ENCODE data around the gene VPS50.

Gene VPS50

GRCh38 chr7:93219868-93220267 is 12.3 kb upstream of the VPS50 start:
- ChIA-PET CTCF (no interaction called here), POLR2A (no interaction called here)
- DNase-seq (ENCODE audit: extremely low spot score) = no peak
- TF ChIP-seq CTCF (IDR thresholded peaks at IDR 0.05; ENCODE audit: control extremely low read depth, extremely low read depth, low read depth, missing control alignments) = no peak

- no peak for DNase-seq (ENCODE audit: extremely low spot score)
- TF ChIP-seq CTCF (IDR thresholded peaks at IDR 0.05; ENCODE audit: control extremely low read depth, extremely low read depth, low read depth, missing control alignments) = no peak
- ChIA-PET CTCF (interaction anchor here (1.0 to 1.6 kb wide), 2 partner anchors 9 to 166 kb away, joined by 3 to 4 read pairs; no protein-coding TSS in a partner anchor), POLR2A (no interaction called here)
Observed at GRCh38 chr7:93226310-93226709, 5.9 kb upstream of the VPS50 start, which contains the start of gene HEPACAM2. Gene HEPACAM2 (minus strand): TSS chr7:93226469.

- ChIA-PET CTCF (interaction anchor here (0.6 to 2.9 kb wide), 10 partner anchors 12 to 96 kb away, joined by 3 to 20 read pairs (median 4); no protein-coding TSS in a partner anchor), POLR2A (no interaction called here)
- peak; percentile 58 for TF ChIP-seq CTCF (IDR thresholded peaks at IDR 0.05; ENCODE audit: control extremely low read depth, extremely low read depth, low read depth, missing control alignments)
- peak; percentile 41 for DNase-seq (ENCODE audit: extremely low spot score)
Observed at GRCh38 chr7:93228302-93228701, 3.9 kb upstream of the VPS50 start.

- CTCF ChIA-PET = interaction anchor here (1.4 to 5.1 kb wide), 3 partner anchors 11 to 24 kb away, joined by 3 to 40 read pairs (median 13); no protein-coding TSS in a partner anchor
Observed at GRCh38 chr7:93231259-93231658, 907 bp upstream of the VPS50 start.

GRCh38 chr7:93232673-93233018 is 480 bp downstream of the VPS50 start:
- TF ChIP-seq CTCF (IDR thresholded peaks at IDR 0.05; ENCODE audit: control extremely low read depth, extremely low read depth, low read depth, missing control alignments) = no peak
- no peak for DNase-seq (ENCODE audit: extremely low spot score)
- ChIA-PET POLR2A (interaction anchor here (0.7 kb wide), 1 partner anchor 399 kb away, joined by 3 read pairs; no protein-coding TSS in a partner anchor), CTCF (interaction anchor here (0.6 to 5.1 kb wide), 5 partner anchors 9 to 142 kb away, joined by 3 to 40 read pairs (median 3); no protein-coding TSS in a partner anchor)

More at GRCh38 chr7:93231259-93231658, 907 bp upstream of the VPS50 start:
- TF ChIP-seq CTCF (IDR thresholded peaks at IDR 0.05; ENCODE audit: control extremely low read depth, extremely low read depth, low read depth, missing control alignments) = no peak
- no peak for DNase-seq (ENCODE audit: extremely low spot score)
- POLR2A ChIA-PET = no interaction called here

- no peak for TF ChIP-seq CTCF (IDR thresholded peaks at IDR 0.05; ENCODE audit: control extremely low read depth, extremely low read depth, low read depth, missing control alignments)
Observed at GRCh38 chr7:93235541-93235940, 3.4 kb downstream of the VPS50 start.

More at GRCh38 chr7:93235541-93235940, 3.4 kb downstream of the VPS50 start:
- no peak for DNase-seq (ENCODE audit: extremely low spot score)
- ChIA-PET CTCF (interaction anchor here (1.2 to 5.1 kb wide), 2 partner anchors 9 to 10 kb away, joined by 4 to 40 read pairs; partner anchors contain the start of gene HEPACAM2), POLR2A (no interaction called here)

Data from GM10248 (cell line).